HL-60 (cell line): ENCODE results near the gene IMMP2L.

Source experiments
- GABPA ChIP-seq: IDR thresholded peaks from 2 replicates; pipeline ENCODE4 v1.6.1; 2012; ENCODE audit warnings: low read depth
- SPI1 ChIP-seq: IDR thresholded peaks from 2 replicates; pipeline ENCODE4 v1.6.1; 2012; ENCODE audit warnings: low read depth, mild to moderate bottlenecking, borderline replicate concordance
- TF ChIP-seq, protein P1 (sequence below): IDR thresholded peaks from one replicate; pipeline ENCODE4 v1.5.1; 2011; ENCODE audit warnings: low read length, control low read depth, inconsistent platforms; ENCODE audit not compliant: insufficient read depth

DNA sequence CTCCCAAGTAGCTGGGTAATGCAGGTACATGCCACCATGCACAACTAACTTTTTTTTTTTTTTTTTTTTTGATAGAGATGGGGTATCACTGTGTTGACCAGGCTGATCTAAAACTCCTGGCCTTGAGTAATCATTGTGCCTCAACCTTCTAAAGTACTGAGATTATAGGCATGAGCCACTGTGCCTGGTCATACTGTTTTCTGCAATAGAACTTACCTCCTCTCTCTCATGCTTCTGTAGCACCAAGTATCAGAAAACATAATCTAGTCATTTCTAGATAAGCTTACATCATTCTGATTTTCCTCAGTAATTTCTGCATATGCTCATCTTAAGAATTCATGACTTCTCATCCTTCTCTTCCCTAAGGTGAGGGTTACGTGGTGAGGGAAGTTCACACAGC lies 210.0 kb downstream of the IMMP2L start:
- TF ChIP-seq, protein P1, sequence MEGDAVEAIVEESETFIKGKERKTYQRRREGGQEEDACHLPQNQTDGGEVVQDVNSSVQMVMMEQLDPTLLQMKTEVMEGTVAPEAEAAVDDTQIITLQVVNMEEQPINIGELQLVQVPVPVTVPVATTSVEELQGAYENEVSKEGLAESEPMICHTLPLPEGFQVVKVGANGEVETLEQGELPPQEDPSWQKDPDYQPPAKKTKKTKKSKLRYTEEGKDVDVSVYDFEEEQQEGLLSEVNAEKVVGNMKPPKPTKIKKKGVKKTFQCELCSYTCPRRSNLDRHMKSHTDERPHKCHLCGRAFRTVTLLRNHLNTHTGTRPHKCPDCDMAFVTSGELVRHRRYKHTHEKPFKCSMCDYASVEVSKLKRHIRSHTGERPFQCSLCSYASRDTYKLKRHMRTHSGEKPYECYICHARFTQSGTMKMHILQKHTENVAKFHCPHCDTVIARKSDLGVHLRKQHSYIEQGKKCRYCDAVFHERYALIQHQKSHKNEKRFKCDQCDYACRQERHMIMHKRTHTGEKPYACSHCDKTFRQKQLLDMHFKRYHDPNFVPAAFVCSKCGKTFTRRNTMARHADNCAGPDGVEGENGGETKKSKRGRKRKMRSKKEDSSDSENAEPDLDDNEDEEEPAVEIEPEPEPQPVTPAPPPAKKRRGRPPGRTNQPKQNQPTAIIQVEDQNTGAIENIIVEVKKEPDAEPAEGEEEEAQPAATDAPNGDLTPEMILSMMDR, result no peak
- TF ChIP-seq SPI1, result no peak
- TF ChIP-seq GABPA, result no peak
